Measurements from ENCODE around the gene HAAO.

Gene HAAO

GRCh38 chr2:42804338-42804737, 12.0 kb upstream of the HAAO start:
- Histone ChIP-seq H3K4me1 (peaks cover 3% of the 10 kb centered on the region; the same call in 1 of the 2 replicates), H3K27me3 (no peaks in the 10 kb centered on the region), H3K4me3 (ENCODE audit: low read depth, low read length) (no peak overlapping the region), H3K9me3 (no peaks in the 10 kb centered on the region), H3K36me3 (no peaks in the 10 kb centered on the region)
- no peak for DNase-seq
- no peak for TF ChIP-seq CTCF (IDR thresholded peaks at IDR 0.05; ENCODE audit: low read depth, low read length)

- no peaks in the 10 kb centered on the region for H3K4me1 ChIP-seq
- DNase-seq, result no peak
- H3K4me3 ChIP-seq (ENCODE audit: low read depth, low read length), result no peak overlapping the region
- H3K9me3 ChIP-seq, result no peaks in the 10 kb centered on the region
- no peaks in the 10 kb centered on the region for H3K27me3 ChIP-seq
- H3K36me3 ChIP-seq, result no peaks in the 10 kb centered on the region
- no peak for TF ChIP-seq CTCF (IDR thresholded peaks at IDR 0.05; ENCODE audit: low read depth, low read length)
These were observed 9.8 kb upstream of the HAAO start for GRCh38 chr2:42802150-42802549.

- Histone ChIP-seq H3K4me1 (no peaks in the 10 kb centered on the region), H3K4me3 (ENCODE audit: low read depth, low read length) (no peak overlapping the region), H3K9me3 (no peaks in the 10 kb centered on the region), H3K36me3 (no peaks in the 10 kb centered on the region), H3K27me3 (no peaks in the 10 kb centered on the region)
- no peak for TF ChIP-seq CTCF (IDR thresholded peaks at IDR 0.05; ENCODE audit: low read depth, low read length)
- DNase-seq, result no peak
These were observed 9.0 kb upstream of the HAAO start for GRCh38 chr2:42801381-42801780.

- Histone ChIP-seq H3K36me3 (no peaks in the 10 kb centered on the region), H3K4me3 (ENCODE audit: low read depth, low read length) (no peak overlapping the region), H3K27me3 (no peaks in the 10 kb centered on the region), H3K4me1 (no peaks in the 10 kb centered on the region), H3K9me3 (no peaks in the 10 kb centered on the region)
- TF ChIP-seq CTCF (IDR thresholded peaks at IDR 0.05; ENCODE audit: low read depth, low read length), result no peak
- no peak for DNase-seq
These were observed 8.6 kb upstream of the HAAO start for GRCh38 chr2:42800981-42801380.

GRCh38 chr2:42800461-42800962, 8.1 kb upstream of the HAAO start:
- H3K27me3 ChIP-seq, result no peaks in the 10 kb centered on the region
- DNase-seq, result no peak
- H3K36me3 ChIP-seq, result no peaks in the 10 kb centered on the region
- H3K4me1 ChIP-seq, result no peaks in the 10 kb centered on the region
- no peak for TF ChIP-seq CTCF (IDR thresholded peaks at IDR 0.05; ENCODE audit: low read depth, low read length)
- H3K4me3 ChIP-seq (ENCODE audit: low read depth, low read length), result no peak overlapping the region
- H3K9me3 ChIP-seq, result no peaks in the 10 kb centered on the region

GRCh38 chr2:42799881-42800280, 7.5 kb upstream of the HAAO start:
- Histone ChIP-seq H3K27me3 (no peaks in the 10 kb centered on the region), H3K4me3 (ENCODE audit: low read depth, low read length) (no peak overlapping the region), H3K9me3 (no peaks in the 10 kb centered on the region), H3K36me3 (no peaks in the 10 kb centered on the region), H3K4me1 (no peaks in the 10 kb centered on the region)
- no peak for TF ChIP-seq CTCF (IDR thresholded peaks at IDR 0.05; ENCODE audit: low read depth, low read length)
- no peak for DNase-seq
